ENCODE measurements around the gene SYCE3.
"Not testable (repeated sequence)": the region's sequence is repeated elsewhere in the genome, so short reads cannot be mapped to it uniquely, and the experiment has no call there.

Gene SYCE3

DNA sequence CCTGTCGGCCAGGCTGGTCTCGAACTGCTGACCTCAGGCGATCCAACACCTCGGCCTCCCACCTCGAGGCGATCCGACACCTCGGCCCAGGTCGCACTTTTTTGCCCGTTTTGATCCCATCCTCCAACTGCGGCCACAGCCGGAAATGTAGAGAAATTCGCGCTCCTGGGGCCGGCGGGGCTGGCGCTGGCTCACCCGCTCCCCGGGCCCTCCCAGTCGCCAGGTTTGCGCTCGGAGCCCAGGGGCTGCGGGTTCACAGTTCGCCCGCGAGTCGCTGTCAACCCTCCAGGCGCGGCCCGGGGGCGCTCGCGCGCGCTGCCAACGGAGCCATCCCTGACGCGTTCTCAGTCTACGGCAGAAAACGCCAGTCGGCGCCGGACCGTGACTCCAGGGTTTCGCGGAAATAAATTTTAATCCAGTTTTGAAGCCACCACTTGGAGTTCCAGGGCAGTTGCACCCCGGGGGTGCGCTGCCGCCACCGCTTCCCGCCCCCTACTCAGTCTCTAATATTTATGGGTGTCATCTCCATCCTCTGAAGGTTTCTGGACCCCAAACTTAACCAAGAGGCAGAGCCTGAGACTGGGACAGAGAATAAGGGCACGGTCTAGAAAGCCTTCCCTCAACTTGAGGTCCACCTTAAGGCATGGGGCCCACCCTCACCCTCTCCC is 18.5 kb downstream of the SYCE3 start:
- H3K36me3 Mint-ChIP-seq (ENCODE audit: low read depth): no peaks in the 10 kb centered on the region
- TF ChIP-seq, protein P1, sequence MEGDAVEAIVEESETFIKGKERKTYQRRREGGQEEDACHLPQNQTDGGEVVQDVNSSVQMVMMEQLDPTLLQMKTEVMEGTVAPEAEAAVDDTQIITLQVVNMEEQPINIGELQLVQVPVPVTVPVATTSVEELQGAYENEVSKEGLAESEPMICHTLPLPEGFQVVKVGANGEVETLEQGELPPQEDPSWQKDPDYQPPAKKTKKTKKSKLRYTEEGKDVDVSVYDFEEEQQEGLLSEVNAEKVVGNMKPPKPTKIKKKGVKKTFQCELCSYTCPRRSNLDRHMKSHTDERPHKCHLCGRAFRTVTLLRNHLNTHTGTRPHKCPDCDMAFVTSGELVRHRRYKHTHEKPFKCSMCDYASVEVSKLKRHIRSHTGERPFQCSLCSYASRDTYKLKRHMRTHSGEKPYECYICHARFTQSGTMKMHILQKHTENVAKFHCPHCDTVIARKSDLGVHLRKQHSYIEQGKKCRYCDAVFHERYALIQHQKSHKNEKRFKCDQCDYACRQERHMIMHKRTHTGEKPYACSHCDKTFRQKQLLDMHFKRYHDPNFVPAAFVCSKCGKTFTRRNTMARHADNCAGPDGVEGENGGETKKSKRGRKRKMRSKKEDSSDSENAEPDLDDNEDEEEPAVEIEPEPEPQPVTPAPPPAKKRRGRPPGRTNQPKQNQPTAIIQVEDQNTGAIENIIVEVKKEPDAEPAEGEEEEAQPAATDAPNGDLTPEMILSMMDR (IDR thresholded peaks at IDR 0.05; ENCODE audit: unreplicated experiment in 3 of 3): peak; percentile 41 to 62 (median 52)
- no peaks in the 10 kb centered on the region for H3K9me3 Mint-ChIP-seq
- peaks cover 16% of the 10 kb centered on the region for H3K27me3 Mint-ChIP-seq (ENCODE audit: low read depth)
- no peak overlapping the region for H3K27ac Mint-ChIP-seq
- H3K4me3 Mint-ChIP-seq: peak overlapping the region in 2 of 3 experiments; percentile 16 to 29
- H3K4me1 Mint-ChIP-seq: no peaks in the 10 kb centered on the region

DNA sequence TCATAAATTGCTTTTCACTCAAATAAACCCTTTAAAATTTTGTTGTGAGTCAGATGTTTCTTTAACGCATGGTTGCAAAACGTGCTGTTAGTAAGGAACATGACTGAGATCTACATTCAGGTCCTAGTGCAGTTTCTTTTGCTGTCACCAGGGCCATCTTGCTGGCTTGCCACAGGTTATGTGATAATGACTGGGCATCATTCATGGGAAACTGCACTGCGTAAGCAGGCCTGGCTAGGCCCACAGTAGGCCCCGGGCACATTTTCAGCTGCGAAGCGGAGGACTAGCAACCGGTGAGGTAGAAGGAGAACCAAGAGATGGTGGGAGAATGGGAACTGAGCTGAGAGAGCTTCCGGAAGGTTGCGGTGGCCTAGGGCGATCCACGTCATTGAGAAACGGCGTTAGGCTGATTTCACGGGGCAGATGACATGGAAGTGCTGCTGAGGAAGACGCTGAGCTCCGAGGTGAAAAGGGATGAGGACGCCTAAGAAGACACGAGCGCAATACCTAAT is 20.2 kb downstream of the SYCE3 start:
- TF ChIP-seq, protein P1 (IDR thresholded peaks at IDR 0.05; ENCODE audit: unreplicated experiment in 3 of 3): no peak
- H3K4me1 Mint-ChIP-seq: no peaks in the 10 kb centered on the region
- H3K4me3 Mint-ChIP-seq: peak overlapping the region in 2 of 3 experiments; percentile 1
- H3K27ac Mint-ChIP-seq: no peak overlapping the region
- H3K9me3 Mint-ChIP-seq: no peaks in the 10 kb centered on the region
- peaks cover 21% of the 10 kb centered on the region for H3K27me3 Mint-ChIP-seq (ENCODE audit: low read depth)
- H3K36me3 Mint-ChIP-seq (ENCODE audit: low read depth): no peaks in the 10 kb centered on the region

DNA sequence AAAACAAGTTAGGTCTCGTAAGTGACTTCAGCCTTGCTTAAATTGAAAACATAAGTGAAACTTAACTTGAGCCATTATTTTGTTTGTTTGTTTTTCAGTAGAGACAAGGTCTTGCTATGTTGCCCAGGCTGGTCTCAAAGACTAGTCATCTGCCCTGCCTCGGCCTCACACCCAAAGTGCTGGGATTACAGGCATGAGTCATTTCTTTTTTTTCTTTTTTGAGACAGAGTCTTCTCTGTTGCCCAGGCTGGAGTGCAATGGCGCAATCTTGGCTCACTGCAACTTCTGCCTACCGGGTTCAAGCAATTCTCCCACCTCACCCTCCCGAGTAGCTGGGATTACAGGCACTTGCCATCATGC is 21.1 kb downstream of the SYCE3 start:
- not testable (repeated sequence) for H3K4me3 Mint-ChIP-seq; H3K36me3 Mint-ChIP-seq (ENCODE audit: low read depth); H3K4me1 Mint-ChIP-seq; H3K27ac Mint-ChIP-seq; H3K9me3 Mint-ChIP-seq
- peaks cover 21% of the 10 kb centered on the region for H3K27me3 Mint-ChIP-seq (ENCODE audit: low read depth)

DNA sequence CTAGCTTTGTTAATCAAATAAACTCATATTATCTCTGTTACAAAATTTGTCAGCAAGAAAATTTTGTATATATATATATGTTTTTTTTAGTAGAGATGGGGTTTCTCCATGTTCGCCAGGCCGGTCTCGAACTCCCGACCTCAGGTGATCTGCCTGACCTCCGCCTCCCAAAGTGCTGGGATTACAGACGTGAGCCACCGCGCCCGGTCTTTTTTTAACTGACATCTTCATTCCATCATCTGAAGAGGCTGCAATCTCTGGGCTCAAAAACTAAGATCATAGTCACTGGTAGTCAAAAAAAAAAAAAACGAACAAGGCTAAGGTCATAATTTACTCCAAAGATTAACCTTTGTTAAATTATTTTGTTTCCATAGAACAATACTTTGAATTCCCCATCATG is 22.3 kb downstream of the SYCE3 start:
- H3K4me3 Mint-ChIP-seq: no peak overlapping the region
- H3K27ac Mint-ChIP-seq: no peak overlapping the region
- H3K36me3 Mint-ChIP-seq (ENCODE audit: low read depth): no peaks in the 10 kb centered on the region
- H3K9me3 Mint-ChIP-seq: no peaks in the 10 kb centered on the region
- no peaks in the 10 kb centered on the region for H3K4me1 Mint-ChIP-seq
- peaks cover 21% of the 10 kb centered on the region for H3K27me3 Mint-ChIP-seq (ENCODE audit: low read depth)
- TF ChIP-seq, protein P1 (IDR thresholded peaks at IDR 0.05; ENCODE audit: unreplicated experiment in 3 of 3): no peak

DNA sequence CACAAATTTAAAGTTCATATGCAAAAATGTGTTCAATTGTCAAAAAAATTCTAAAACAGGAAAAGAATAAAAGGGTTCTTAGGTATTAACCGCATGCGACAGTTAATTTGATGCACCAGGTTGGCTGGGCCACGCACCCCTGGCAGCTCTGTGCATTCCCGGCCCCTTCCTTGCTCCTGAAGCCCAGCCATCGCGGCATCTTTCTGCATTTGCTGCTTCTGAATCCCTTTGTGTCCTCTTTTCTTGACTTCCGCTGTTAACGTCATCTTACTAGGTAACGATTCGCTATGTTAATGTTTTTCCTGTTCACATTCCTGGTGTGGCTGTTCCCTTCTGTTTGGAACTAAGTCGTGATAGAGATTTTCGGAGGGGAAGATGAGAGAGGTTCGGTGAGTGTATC is 25.0 kb downstream of the SYCE3 start:
- H3K36me3 Mint-ChIP-seq (ENCODE audit: low read depth): no peaks in the 10 kb centered on the region
- H3K27me3 Mint-ChIP-seq (ENCODE audit: low read depth): peaks cover 38% of the 10 kb centered on the region
- no peak overlapping the region for H3K27ac Mint-ChIP-seq
- H3K4me1 Mint-ChIP-seq: peaks cover 20% of the 10 kb centered on the region
- no peaks in the 10 kb centered on the region for H3K9me3 Mint-ChIP-seq
- TF ChIP-seq, protein P1 (IDR thresholded peaks at IDR 0.05; ENCODE audit: unreplicated experiment in 3 of 3): no peak
- H3K4me3 Mint-ChIP-seq: no peak overlapping the region

DNA sequence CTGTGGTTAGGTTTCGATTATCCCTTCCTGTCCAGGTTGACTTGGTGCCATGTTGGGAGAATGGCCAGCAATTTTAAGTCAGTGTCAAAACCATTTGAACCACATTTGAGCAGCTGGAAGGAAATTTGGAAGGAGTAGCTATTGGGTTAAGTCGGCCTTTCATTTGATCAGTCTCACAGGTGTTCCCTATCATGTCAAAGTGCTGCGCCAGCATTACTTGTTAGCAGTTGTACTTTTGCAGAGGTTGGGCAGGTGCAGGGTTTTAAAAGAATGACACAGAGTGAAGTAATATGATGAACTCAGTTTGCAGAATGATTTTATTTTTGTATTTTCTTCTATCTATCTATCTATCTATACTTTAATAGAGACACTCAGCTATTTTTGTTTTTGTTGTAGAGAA is 26.5 kb downstream of the SYCE3 start:
- H3K4me3 Mint-ChIP-seq: no peak overlapping the region
- H3K27me3 Mint-ChIP-seq (ENCODE audit: low read depth): peaks cover 41% of the 10 kb centered on the region
- H3K27ac Mint-ChIP-seq: no peak overlapping the region
- peaks cover 23% of the 10 kb centered on the region for H3K4me1 Mint-ChIP-seq
- H3K36me3 Mint-ChIP-seq (ENCODE audit: low read depth): no peaks in the 10 kb centered on the region
- no peaks in the 10 kb centered on the region for H3K9me3 Mint-ChIP-seq
- TF ChIP-seq, protein P1 (IDR thresholded peaks at IDR 0.05; ENCODE audit: unreplicated experiment in 3 of 3): no peak

Data from nephron (organoid).